ENCODE data around the gene ADAD2.

The ADAD2 gene

GRCh38 chr16:84194470-84195200, 3.7 kb downstream of the ADAD2 start:
- TF ChIP-seq TAF1 (IDR thresholded peaks at IDR 0.05; ENCODE audit: borderline replicate concordance, insufficient read depth, low read length) (no peak), REST (IDR thresholded peaks at IDR 0.05; ENCODE audit: insufficient read depth in 1 of 2, low read depth in 2 of 2, low read length in 2 of 2) (no peak), FOXP2 (optimal IDR thresholded peaks at IDR 0.05; ENCODE audit: borderline replicate concordance, extremely low read depth, extremely low read length, insufficient read depth) (no peak), POLR2AphosphoS5 (IDR thresholded peaks at IDR 0.05; ENCODE audit: low read depth, low read length) (no peak), SIN3A (IDR thresholded peaks at IDR 0.05; ENCODE audit: borderline replicate concordance, insufficient read depth, low read length) (no peak)

- TF ChIP-seq FOXP2 (optimal IDR thresholded peaks at IDR 0.05; ENCODE audit: borderline replicate concordance, extremely low read depth, extremely low read length, insufficient read depth) (no peak), SIN3A (IDR thresholded peaks at IDR 0.05; ENCODE audit: borderline replicate concordance, insufficient read depth, low read length) (no peak), TAF1 (IDR thresholded peaks at IDR 0.05; ENCODE audit: borderline replicate concordance, insufficient read depth, low read length) (no peak), REST (IDR thresholded peaks at IDR 0.05; ENCODE audit: insufficient read depth in 1 of 2, low read depth in 2 of 2, low read length in 2 of 2) (no peak), POLR2AphosphoS5 (IDR thresholded peaks at IDR 0.05; ENCODE audit: low read depth, low read length) (no peak)
These were observed 4.5 kb downstream of the ADAD2 start for GRCh38 chr16:84195201-84196093.

GRCh38 chr16:84196101-84196500, 5.1 kb downstream of the ADAD2 start:
- TF ChIP-seq TAF1 (IDR thresholded peaks at IDR 0.05; ENCODE audit: borderline replicate concordance, insufficient read depth, low read length), result no peak
- TF ChIP-seq POLR2AphosphoS5 (IDR thresholded peaks at IDR 0.05; ENCODE audit: low read depth, low read length), result no peak
- no peak for TF ChIP-seq FOXP2 (optimal IDR thresholded peaks at IDR 0.05; ENCODE audit: borderline replicate concordance, extremely low read depth, extremely low read length, insufficient read depth)
- no peak for TF ChIP-seq REST (IDR thresholded peaks at IDR 0.05; ENCODE audit: insufficient read depth in 1 of 2, low read depth in 2 of 2, low read length in 2 of 2)
- TF ChIP-seq SIN3A (IDR thresholded peaks at IDR 0.05; ENCODE audit: borderline replicate concordance, insufficient read depth, low read length), result no peak

- TF ChIP-seq FOXP2 (optimal IDR thresholded peaks at IDR 0.05; ENCODE audit: borderline replicate concordance, extremely low read depth, extremely low read length, insufficient read depth) (no peak), SIN3A (IDR thresholded peaks at IDR 0.05; ENCODE audit: borderline replicate concordance, insufficient read depth, low read length) (no peak), TAF1 (IDR thresholded peaks at IDR 0.05; ENCODE audit: borderline replicate concordance, insufficient read depth, low read length) (no peak), REST (IDR thresholded peaks at IDR 0.05; ENCODE audit: insufficient read depth in 1 of 2, low read depth in 2 of 2, low read length in 2 of 2) (no peak), POLR2AphosphoS5 (IDR thresholded peaks at IDR 0.05; ENCODE audit: low read depth, low read length) (no peak)
These were observed 5.9 kb downstream of the ADAD2 start for GRCh38 chr16:84196727-84197394.

Measured in PFSK-1 (cell line).